OCI-LY3 (cell line): ENCODE data around the gene ZNF333.
A peak's percentile ranks its signal among the peaks of the same experiment; 100 is the strongest.

Experiments used
- H2AFZ ChIP-seq: fragments of 200-600, 300-600 bp; shearing (Covaris generic); 2 replicates; pipeline ENCODE4 v1.6.0; 2014; ENCODE audit warnings: antibody characterized with exemption, low read depth, low read length
- H3K27ac ChIP-seq: fragments of 200-600, 300-600 bp; sonication (generic); 2 replicates; pipeline ENCODE4 v1.5.1; 2014; ENCODE audit warnings: mild to moderate bottlenecking, low read length, moderate library complexity, mixed read lengths
- H3K27me3 ChIP-seq: fragments of 200-600, 300-600 bp; sonication (generic); 2 replicates; pipeline ENCODE4 v1.6.1; 2014; ENCODE audit warnings: low read depth, low read length, mixed read lengths
- H3K36me3 ChIP-seq: fragments of 200-600, 300-600 bp; sonication (generic); replicated peaks from 2 replicates; pipeline ENCODE3; 2014; ENCODE audit warnings: low read depth, low read length, mixed read lengths
- H3K4me1 ChIP-seq: fragments of 300-600, 200-600 bp; sonication (generic); 2 replicates; pipeline ENCODE4 v1.6.1; 2014; ENCODE audit warnings: low read length, mixed read lengths
- H3K4me2 ChIP-seq: fragments of 200-600, 300-600 bp; sonication (generic); 2 replicates; pipeline ENCODE4 v1.6.1; 2014; ENCODE audit warnings: low read length, mixed read lengths
- H3K4me3 ChIP-seq: fragments of 300-600, 200-600 bp; sonication (generic); 2 replicates; pipeline ENCODE4 v1.5.1; 2014; ENCODE audit warnings: antibody characterized with exemption, mild to moderate bottlenecking, low read length, moderate library complexity
- H3K79me2 ChIP-seq: fragments of 300-600, 200-600 bp; shearing (Covaris generic); 2 replicates; pipeline ENCODE4 v1.6.1; 2014; ENCODE audit warnings: mild to moderate bottlenecking, low read length, mixed read lengths
- H3K9ac ChIP-seq: fragments of 300-600, 200-600 bp; shearing (Covaris generic); 2 replicates; pipeline ENCODE4 v1.6.0; 2014; ENCODE audit warnings: mild to moderate bottlenecking, low read length, moderate library complexity
- H3K9me3 ChIP-seq: fragments of 200-600, 300-600 bp; shearing (Covaris generic); 2 replicates; pipeline ENCODE4 v1.6.1; 2014; ENCODE audit warnings: low read length, mixed read lengths; ENCODE audit not compliant: insufficient read depth
- H4K20me1 ChIP-seq: fragments of 200-600, 300-600 bp; sonication (generic); 2 replicates; pipeline ENCODE4 v1.6.1; 2016; ENCODE audit warnings: low read length, mixed read lengths; ENCODE audit not compliant: insufficient read depth
- EZH2phosphoT487 ChIP-seq: fragments of 200-600 bp; shearing (Covaris generic); IDR thresholded peaks from 2 replicates; pipeline ENCODE4 v1.6.1; 2018; ENCODE audit warnings: antibody characterized with exemption, mixed run types, low read depth
- TF ChIP-seq, protein P1 (sequence below): fragments of 200-600, 300-600 bp; sonication (generic); IDR thresholded peaks from 2 replicates; pipeline ENCODE4 v1.5.1; 2014; ENCODE audit warnings: antibody characterized with exemption, low read length, low read depth

Gene ZNF333

GRCh38 chr19:14654786-14655560 lies 34.9 kb upstream of the ZNF333 start:
- TF ChIP-seq, protein P1, sequence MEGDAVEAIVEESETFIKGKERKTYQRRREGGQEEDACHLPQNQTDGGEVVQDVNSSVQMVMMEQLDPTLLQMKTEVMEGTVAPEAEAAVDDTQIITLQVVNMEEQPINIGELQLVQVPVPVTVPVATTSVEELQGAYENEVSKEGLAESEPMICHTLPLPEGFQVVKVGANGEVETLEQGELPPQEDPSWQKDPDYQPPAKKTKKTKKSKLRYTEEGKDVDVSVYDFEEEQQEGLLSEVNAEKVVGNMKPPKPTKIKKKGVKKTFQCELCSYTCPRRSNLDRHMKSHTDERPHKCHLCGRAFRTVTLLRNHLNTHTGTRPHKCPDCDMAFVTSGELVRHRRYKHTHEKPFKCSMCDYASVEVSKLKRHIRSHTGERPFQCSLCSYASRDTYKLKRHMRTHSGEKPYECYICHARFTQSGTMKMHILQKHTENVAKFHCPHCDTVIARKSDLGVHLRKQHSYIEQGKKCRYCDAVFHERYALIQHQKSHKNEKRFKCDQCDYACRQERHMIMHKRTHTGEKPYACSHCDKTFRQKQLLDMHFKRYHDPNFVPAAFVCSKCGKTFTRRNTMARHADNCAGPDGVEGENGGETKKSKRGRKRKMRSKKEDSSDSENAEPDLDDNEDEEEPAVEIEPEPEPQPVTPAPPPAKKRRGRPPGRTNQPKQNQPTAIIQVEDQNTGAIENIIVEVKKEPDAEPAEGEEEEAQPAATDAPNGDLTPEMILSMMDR: no peak
- no peak for TF ChIP-seq EZH2phosphoT487
- H3K79me2 ChIP-seq: no peaks in the 10 kb centered on the region
- no peak overlapping the region for H2AFZ ChIP-seq
- no peak overlapping the region for H3K4me3 ChIP-seq
- no peaks in the 10 kb centered on the region for H3K4me1 ChIP-seq
- no peaks in the 10 kb centered on the region for H4K20me1 ChIP-seq
- no peak overlapping the region for H3K27ac ChIP-seq
- H3K4me2 ChIP-seq: no peak overlapping the region
- H3K9me3 ChIP-seq: no peaks in the 10 kb centered on the region
- H3K9ac ChIP-seq: no peak overlapping the region
- peaks cover 14% of the 10 kb centered on the region for H3K27me3 ChIP-seq
- no peaks in the 10 kb centered on the region for H3K36me3 ChIP-seq

DNA sequence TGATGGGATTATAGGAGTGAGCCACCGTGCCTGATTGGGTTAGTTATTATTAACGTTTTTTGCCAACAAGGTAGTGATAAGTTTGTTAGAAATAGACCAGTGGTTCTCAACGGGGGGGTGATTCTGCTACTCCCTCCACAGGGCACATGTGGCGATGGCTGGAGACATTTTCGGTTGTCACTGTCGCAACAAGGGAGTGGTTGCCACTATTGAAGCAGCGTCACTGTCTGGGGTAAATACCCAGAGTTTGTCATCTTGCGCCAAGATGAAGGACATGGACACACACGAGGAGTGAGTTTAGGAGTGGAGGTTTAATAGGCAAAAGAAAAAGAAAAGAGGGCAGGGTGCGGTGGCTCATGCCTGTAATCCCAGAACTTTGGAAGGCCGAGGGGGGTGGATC lies 34.1 kb upstream of the ZNF333 start:
- Histone ChIP-seq H3K27me3 (peaks cover 12% of the 10 kb centered on the region), H3K4me3 (no peak overlapping the region), H3K79me2 (no peaks in the 10 kb centered on the region), H3K4me2 (no peak overlapping the region), H3K4me1 (peaks cover 2% of the 10 kb centered on the region; the same call in 1 of the 2 replicates), H3K9me3 (no peaks in the 10 kb centered on the region), H4K20me1 (no peaks in the 10 kb centered on the region), H3K27ac (no peak overlapping the region), H3K9ac (no peak overlapping the region), H3K36me3 (no peaks in the 10 kb centered on the region), H2AFZ (no peak overlapping the region)
- TF ChIP-seq EZH2phosphoT487: no peak
- TF ChIP-seq, protein P1: no peak

- Histone ChIP-seq H3K27ac (no peak overlapping the region), H3K4me3 (no peak overlapping the region), H3K9me3 (no peaks in the 10 kb centered on the region), H3K27me3 (peaks cover 3% of the 10 kb centered on the region; the same call in 1 of the 2 replicates), H3K36me3 (no peaks in the 10 kb centered on the region), H2AFZ (no peak overlapping the region), H3K79me2 (no peaks in the 10 kb centered on the region), H4K20me1 (no peaks in the 10 kb centered on the region), H3K4me1 (peaks cover 15% of the 10 kb centered on the region), H3K4me2 (no peak overlapping the region), H3K9ac (no peak overlapping the region)
- no peak for TF ChIP-seq EZH2phosphoT487
- TF ChIP-seq, protein P1: no peak
Observed at GRCh38 chr19:14659874-14660489, 29.9 kb upstream of the ZNF333 start.

GRCh38 chr19:14661372-14661924 lies 28.4 kb upstream of the ZNF333 start:
- no peaks in the 10 kb centered on the region for H4K20me1 ChIP-seq

More at GRCh38 chr19:14661372-14661924, 28.4 kb upstream of the ZNF333 start:
- H3K36me3 ChIP-seq: no peaks in the 10 kb centered on the region
- no peak overlapping the region for H3K9ac ChIP-seq
- H3K4me1 ChIP-seq: peaks cover 15% of the 10 kb centered on the region
- H3K9me3 ChIP-seq: no peaks in the 10 kb centered on the region
- TF ChIP-seq EZH2phosphoT487: no peak
- TF ChIP-seq, protein P1: no peak
- no peak overlapping the region for H3K4me3 ChIP-seq
- H3K4me2 ChIP-seq: peak overlapping the region; percentile 38
- peaks cover 3% of the 10 kb centered on the region; the same call in 1 of the 2 replicates for H3K27me3 ChIP-seq
- no peak overlapping the region for H3K27ac ChIP-seq
- H2AFZ ChIP-seq: peak overlapping the region; percentile 47; the same call in 1 of the 2 replicates
- H3K79me2 ChIP-seq: no peaks in the 10 kb centered on the region
